Mesothelial cell of epicardium (in vitro differentiated cells): ENCODE data around the gene BTBD16. TPM values are rescaled to one million over a fixed set of nuclear protein-coding genes. Genes with fewer than 3 reads are reported as not detected.

ENCODE experiments used
- DNase-seq, 2 experiments: peaks; one replicate each; pipeline ENCODE4 v3.0.0; 2021; ENCODE audit warnings: low spot score in 2 of 2; ENCODE audit not compliant: unreplicated experiment in 2 of 2
- H3K27ac Mint-ChIP-seq: 2 replicates; pipeline ENCODE4 v1.8.0; 2021; ENCODE audit warnings: mixed read lengths
- H3K27me3 Mint-ChIP-seq: 2 replicates; pipeline ENCODE4 v1.8.0; 2021; ENCODE audit warnings: low read depth, mixed read lengths
- H3K36me3 Mint-ChIP-seq: 2 replicates; pipeline ENCODE4 v1.8.0; 2021; ENCODE audit warnings: mixed read lengths
- H3K4me1 Mint-ChIP-seq: 2 replicates; pipeline ENCODE4 v1.8.0; 2021; ENCODE audit warnings: mixed read lengths
- H3K4me3 Mint-ChIP-seq: 2 replicates; pipeline ENCODE4 v1.8.0; 2021; ENCODE audit warnings: mild to moderate bottlenecking, moderate library complexity, mixed read lengths
- H3K9me3 Mint-ChIP-seq: 2 replicates; pipeline ENCODE4 v1.8.0; 2021; ENCODE audit warnings: mixed read lengths
- total RNA-seq: library from RNA; stranded (reverse); gene quantifications from 3 replicates; pipeline ENCODE4 v1.2.1, GENCODE V29; 2021
- TF ChIP-seq, protein P1 (sequence below): fragments of 200-600 bp; sonication (generic); IDR thresholded peaks from one replicate; pipeline ENCODE4 v1.5.0; 2021; ENCODE audit warnings: antibody characterized with exemption; ENCODE audit not compliant: unreplicated experiment

Gene BTBD16
- total RNA-seq, 1 donor from 2014 or later = not detected

GRCh38 chr10:122288917-122289316, 17.8 kb downstream of the BTBD16 start:
- Mint-ChIP-seq H3K9me3 (peaks cover 4% of the 10 kb centered on the region), H3K27ac (no peak overlapping the region), H3K4me1 (peaks cover 6% of the 10 kb centered on the region), H3K36me3 (no peaks in the 10 kb centered on the region), H3K4me3 (no peak overlapping the region), H3K27me3 (no peaks in the 10 kb centered on the region)
- TF ChIP-seq, protein P1, sequence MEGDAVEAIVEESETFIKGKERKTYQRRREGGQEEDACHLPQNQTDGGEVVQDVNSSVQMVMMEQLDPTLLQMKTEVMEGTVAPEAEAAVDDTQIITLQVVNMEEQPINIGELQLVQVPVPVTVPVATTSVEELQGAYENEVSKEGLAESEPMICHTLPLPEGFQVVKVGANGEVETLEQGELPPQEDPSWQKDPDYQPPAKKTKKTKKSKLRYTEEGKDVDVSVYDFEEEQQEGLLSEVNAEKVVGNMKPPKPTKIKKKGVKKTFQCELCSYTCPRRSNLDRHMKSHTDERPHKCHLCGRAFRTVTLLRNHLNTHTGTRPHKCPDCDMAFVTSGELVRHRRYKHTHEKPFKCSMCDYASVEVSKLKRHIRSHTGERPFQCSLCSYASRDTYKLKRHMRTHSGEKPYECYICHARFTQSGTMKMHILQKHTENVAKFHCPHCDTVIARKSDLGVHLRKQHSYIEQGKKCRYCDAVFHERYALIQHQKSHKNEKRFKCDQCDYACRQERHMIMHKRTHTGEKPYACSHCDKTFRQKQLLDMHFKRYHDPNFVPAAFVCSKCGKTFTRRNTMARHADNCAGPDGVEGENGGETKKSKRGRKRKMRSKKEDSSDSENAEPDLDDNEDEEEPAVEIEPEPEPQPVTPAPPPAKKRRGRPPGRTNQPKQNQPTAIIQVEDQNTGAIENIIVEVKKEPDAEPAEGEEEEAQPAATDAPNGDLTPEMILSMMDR = no peak
- DNase-seq = no peak

- DNase-seq = no peak
- no peaks in the 10 kb centered on the region for H3K36me3 Mint-ChIP-seq
- TF ChIP-seq, protein P1 = no peak
- H3K4me3 Mint-ChIP-seq = no peak overlapping the region
- H3K27me3 Mint-ChIP-seq = no peaks in the 10 kb centered on the region
- no peaks in the 10 kb centered on the region for H3K9me3 Mint-ChIP-seq
- H3K27ac Mint-ChIP-seq = no peak overlapping the region
- H3K4me1 Mint-ChIP-seq = peaks cover 6% of the 10 kb centered on the region
These were observed 19.2 kb downstream of the BTBD16 start for GRCh38 chr10:122290334-122290733.

- H3K9me3 Mint-ChIP-seq = no peaks in the 10 kb centered on the region
- no peaks in the 10 kb centered on the region for H3K27me3 Mint-ChIP-seq
- no peak overlapping the region for H3K27ac Mint-ChIP-seq
- TF ChIP-seq, protein P1 = no peak
- no peaks in the 10 kb centered on the region for H3K36me3 Mint-ChIP-seq
- peaks cover 6% of the 10 kb centered on the region for H3K4me1 Mint-ChIP-seq
- no peak overlapping the region for H3K4me3 Mint-ChIP-seq
- no peak for DNase-seq
These were observed 19.9 kb downstream of the BTBD16 start for GRCh38 chr10:122290833-122291532.

DNA sequence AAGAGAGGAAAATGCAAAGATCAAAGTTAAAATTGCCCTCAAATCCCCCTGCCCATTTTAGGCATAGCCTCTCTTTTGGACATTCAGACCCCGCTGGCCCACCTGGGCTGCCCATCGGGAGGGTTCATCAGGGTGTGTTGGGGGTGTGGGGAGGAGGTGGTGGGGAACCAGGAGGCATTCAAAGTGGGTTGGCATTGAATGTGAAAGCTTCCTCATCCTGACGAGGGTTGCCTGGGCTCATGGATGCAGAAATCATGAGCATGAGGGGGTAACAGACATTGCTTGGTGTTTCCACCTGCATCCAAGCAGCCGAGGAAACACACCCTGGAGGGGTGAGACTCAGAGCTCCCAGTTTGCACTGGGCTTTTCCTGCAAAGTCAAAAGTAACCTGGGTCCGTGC, 20.6 kb downstream of the BTBD16 start:
- peaks cover 6% of the 10 kb centered on the region for H3K4me1 Mint-ChIP-seq
- DNase-seq = no peak
- no peaks in the 10 kb centered on the region for H3K27me3 Mint-ChIP-seq
- no peaks in the 10 kb centered on the region for H3K36me3 Mint-ChIP-seq
- H3K27ac Mint-ChIP-seq = no peak overlapping the region
- TF ChIP-seq, protein P1 = no peak
- H3K4me3 Mint-ChIP-seq = no peak overlapping the region
- no peaks in the 10 kb centered on the region for H3K9me3 Mint-ChIP-seq

GRCh38 chr10:122292376-122292775, 21.3 kb downstream of the BTBD16 start:
- no peak overlapping the region for H3K27ac Mint-ChIP-seq
- no peaks in the 10 kb centered on the region for H3K36me3 Mint-ChIP-seq
- no peak overlapping the region for H3K4me3 Mint-ChIP-seq
- TF ChIP-seq, protein P1 = no peak
- DNase-seq = no peak
- no peaks in the 10 kb centered on the region for H3K27me3 Mint-ChIP-seq
- H3K4me1 Mint-ChIP-seq = peaks cover 4% of the 10 kb centered on the region
- no peaks in the 10 kb centered on the region for H3K9me3 Mint-ChIP-seq
